RWPE2 (cell line): Measurements from ENCODE around the gene USP48.

Source experiments
- ATAC-seq: fragments of 200-7000 bp; cut with Tn5 transposase; 3 replicates; pipeline ENCODE4 v1.9.1; 2021; ENCODE audit warnings: low read depth
- DNase-seq: peaks from one replicate; pipeline ENCODE4 v3.0.0-alpha.2; 2020; ENCODE audit warnings: low spot score
- H3K27ac ChIP-seq: fragments of 450-650 bp; 2 replicates; pipeline ENCODE4 v1.5.1; 2017; ENCODE audit warnings: mild to moderate bottlenecking; ENCODE audit not compliant: poor library complexity, severe bottlenecking
- H3K27me3 ChIP-seq: fragments of 250-450 bp; sonication (Bioruptor Pico); 2 replicates; pipeline ENCODE4 v1.5.1; 2021; ENCODE audit warnings: mild to moderate bottlenecking, moderate library complexity; ENCODE audit not compliant: insufficient read depth, poor library complexity, severe bottlenecking
- H3K36me3 ChIP-seq: fragments of 250-450 bp; sonication (Bioruptor Pico); 2 replicates; pipeline ENCODE4 v1.5.1; 2020; ENCODE audit warnings: low read depth, mild to moderate bottlenecking, moderate library complexity
- H3K4me1 ChIP-seq: fragments of 250-450 bp; sonication (Bioruptor Pico); 2 replicates; pipeline ENCODE4 v1.5.1; 2021; ENCODE audit warnings: mild to moderate bottlenecking, moderate library complexity; ENCODE audit not compliant: insufficient read depth, poor library complexity, severe bottlenecking
- H3K4me3 ChIP-seq: fragments of 250-450 bp; sonication (Bioruptor Pico); 2 replicates; pipeline ENCODE4 v1.5.1; 2021; ENCODE audit warnings: mild to moderate bottlenecking, moderate library complexity; ENCODE audit not compliant: severe bottlenecking
- H3K9me3 ChIP-seq: fragments of 250-450 bp; sonication (Bioruptor Pico); 2 replicates; pipeline ENCODE4 v1.5.1; 2021; ENCODE audit warnings: mild to moderate bottlenecking, moderate library complexity; ENCODE audit not compliant: severe bottlenecking
- TF ChIP-seq, protein P1 (sequence below): fragments of 450-650 bp; IDR thresholded peaks from one replicate; pipeline ENCODE4 v1.5.1; 2017; ENCODE audit warnings: mild to moderate bottlenecking, moderate library complexity; ENCODE audit not compliant: poor library complexity, severe bottlenecking

The USP48 gene

DNA sequence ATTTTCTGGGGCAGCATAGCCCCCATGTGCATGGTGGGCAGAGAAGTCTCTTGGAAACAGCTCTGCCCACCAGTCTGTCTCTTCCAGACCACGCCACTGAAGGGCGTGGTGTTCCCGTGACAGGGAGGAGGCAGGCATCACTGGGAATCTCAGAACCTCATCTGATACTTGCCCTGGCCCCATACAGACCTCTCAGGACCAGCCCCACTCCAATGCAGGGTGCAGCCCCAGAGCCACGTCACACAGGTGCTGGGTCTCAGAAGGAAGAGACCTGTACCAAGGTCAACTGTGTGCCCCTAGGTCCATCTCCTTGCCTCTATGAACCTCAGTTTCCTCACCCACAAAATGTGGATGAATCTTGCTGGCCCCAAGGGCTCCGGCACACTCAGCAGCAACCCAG is 121.1 kb downstream of the USP48 start:
- peaks cover 3% of the 10 kb centered on the region for H3K27me3 ChIP-seq
- no peaks in the 10 kb centered on the region for H3K36me3 ChIP-seq
- H3K4me1 ChIP-seq = no peaks in the 10 kb centered on the region
- ATAC-seq (no peak), DNase-seq (no peak)
- no peaks in the 10 kb centered on the region for H3K9me3 ChIP-seq
- TF ChIP-seq, protein P1, sequence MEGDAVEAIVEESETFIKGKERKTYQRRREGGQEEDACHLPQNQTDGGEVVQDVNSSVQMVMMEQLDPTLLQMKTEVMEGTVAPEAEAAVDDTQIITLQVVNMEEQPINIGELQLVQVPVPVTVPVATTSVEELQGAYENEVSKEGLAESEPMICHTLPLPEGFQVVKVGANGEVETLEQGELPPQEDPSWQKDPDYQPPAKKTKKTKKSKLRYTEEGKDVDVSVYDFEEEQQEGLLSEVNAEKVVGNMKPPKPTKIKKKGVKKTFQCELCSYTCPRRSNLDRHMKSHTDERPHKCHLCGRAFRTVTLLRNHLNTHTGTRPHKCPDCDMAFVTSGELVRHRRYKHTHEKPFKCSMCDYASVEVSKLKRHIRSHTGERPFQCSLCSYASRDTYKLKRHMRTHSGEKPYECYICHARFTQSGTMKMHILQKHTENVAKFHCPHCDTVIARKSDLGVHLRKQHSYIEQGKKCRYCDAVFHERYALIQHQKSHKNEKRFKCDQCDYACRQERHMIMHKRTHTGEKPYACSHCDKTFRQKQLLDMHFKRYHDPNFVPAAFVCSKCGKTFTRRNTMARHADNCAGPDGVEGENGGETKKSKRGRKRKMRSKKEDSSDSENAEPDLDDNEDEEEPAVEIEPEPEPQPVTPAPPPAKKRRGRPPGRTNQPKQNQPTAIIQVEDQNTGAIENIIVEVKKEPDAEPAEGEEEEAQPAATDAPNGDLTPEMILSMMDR = no peak
- no peak overlapping the region for H3K4me3 ChIP-seq
- no peak overlapping the region for H3K27ac ChIP-seq

DNA sequence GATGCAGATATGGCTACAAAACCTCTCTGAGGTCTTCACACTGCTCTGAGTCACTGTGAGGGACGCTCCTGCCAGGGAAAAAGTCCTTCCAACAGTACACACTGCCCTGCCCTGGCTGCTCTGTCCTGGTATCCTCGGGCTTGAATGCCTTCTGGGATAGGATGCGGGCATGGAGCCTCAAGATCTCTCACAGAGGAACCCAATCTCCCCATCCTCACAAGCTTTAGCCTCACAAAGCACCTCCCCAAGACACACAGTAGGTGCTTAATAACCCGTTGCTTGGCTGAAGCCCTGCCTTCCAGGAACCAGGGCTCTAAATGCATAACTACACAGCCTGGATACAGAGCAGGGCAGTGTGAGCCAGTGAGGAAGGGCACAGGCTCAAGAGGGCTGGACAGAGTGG is 123.0 kb downstream of the USP48 start:
- DNase-seq (no peak), ATAC-seq (no peak)
- H3K27ac ChIP-seq = no peak overlapping the region
- H3K4me3 ChIP-seq = no peak overlapping the region
- H3K4me1 ChIP-seq = no peaks in the 10 kb centered on the region
- no peaks in the 10 kb centered on the region for H3K9me3 ChIP-seq
- TF ChIP-seq, protein P1 = no peak
- H3K27me3 ChIP-seq = peaks cover 3% of the 10 kb centered on the region
- H3K36me3 ChIP-seq = no peaks in the 10 kb centered on the region

DNA sequence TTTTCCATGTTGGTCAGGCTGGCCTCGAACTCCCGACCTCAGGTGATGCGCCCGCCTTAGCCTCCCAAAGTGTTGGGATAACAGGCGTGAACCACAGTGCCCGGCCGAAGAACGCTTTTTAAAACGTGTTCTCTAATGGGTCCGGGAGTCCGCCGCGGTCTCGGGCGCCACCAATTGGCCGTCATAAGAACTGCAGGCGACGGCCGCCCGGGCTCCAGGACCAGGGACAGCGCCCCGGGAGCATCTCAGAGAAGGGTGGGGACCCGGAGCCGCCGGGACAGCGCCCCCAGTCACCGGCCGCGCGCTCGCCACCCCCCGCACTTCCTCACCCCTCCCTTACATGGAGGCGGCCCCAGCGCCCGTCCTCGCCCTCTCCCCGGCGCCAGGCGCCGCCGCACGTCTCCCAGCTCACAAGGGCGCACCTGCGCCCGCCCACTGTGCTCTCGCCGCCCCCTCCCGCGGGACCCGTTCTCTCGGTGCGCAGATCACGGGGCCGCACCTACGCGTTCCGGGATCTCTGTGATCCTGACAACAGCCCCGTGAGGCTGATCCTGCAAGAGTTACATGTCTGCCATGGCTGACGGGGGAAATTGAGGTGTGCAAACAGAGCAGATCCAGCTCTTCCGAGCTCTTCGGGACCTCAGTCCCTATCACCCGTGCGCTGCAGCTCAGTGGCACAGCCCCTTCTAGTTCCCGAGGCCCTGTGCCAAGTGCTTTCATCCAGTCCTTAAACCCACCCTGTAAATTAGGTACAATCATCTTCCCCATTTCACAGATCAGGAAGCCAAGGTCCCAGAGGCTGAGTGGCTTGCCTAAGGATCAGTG is 123.6 kb downstream of the USP48 start:
- Histone ChIP-seq H3K4me1 (no peaks in the 10 kb centered on the region), H3K4me3 (no peak overlapping the region), H3K27me3 (peaks cover 3% of the 10 kb centered on the region), H3K27ac (no peak overlapping the region), H3K36me3 (no peaks in the 10 kb centered on the region), H3K9me3 (no peaks in the 10 kb centered on the region)
- ATAC-seq (peak; percentile 63), DNase-seq (no peak)
- TF ChIP-seq, protein P1 = peak; percentile 96

DNA sequence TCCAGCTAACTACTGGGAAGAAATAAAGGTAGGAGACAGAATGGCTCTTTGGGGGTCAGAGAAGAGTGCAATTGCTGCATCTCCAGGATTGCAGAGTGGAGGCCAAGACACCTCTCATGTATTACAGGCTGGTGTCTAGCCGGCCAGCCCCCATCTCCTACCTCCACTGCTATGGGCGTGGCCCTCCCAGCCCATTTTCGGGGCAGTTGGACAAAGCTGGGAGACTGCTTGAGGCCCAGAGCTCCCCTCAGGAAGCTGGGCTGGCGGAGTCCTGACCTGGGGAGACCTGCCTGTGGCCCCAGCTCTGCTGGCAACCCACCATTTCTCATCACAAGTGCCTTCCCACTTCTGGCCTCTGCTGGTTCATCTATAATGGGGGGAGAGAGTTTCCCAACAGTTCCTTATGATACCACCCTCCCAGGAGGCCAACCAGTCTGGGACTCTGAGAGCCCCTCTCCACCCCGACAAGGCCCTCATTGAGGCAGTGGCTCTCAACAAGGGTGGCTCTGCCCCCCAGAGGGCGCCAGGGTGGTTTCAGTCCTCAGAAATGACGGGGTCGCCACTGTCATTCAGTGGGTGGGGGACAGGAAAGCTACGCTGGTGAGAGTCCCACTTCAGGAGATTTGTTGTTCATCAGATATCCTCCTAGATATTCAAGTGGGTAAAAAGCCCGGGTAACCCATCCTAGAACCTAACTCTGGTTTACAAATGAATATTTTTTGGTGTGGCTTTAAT is 125.3 kb downstream of the USP48 start:
- no peaks in the 10 kb centered on the region for H3K36me3 ChIP-seq
- peaks cover 3% of the 10 kb centered on the region for H3K27me3 ChIP-seq
- H3K27ac ChIP-seq = no peak overlapping the region
- DNase-seq (no peak), ATAC-seq (no peak)
- TF ChIP-seq, protein P1 = no peak
- no peaks in the 10 kb centered on the region for H3K4me1 ChIP-seq
- no peak overlapping the region for H3K4me3 ChIP-seq
- H3K9me3 ChIP-seq = no peaks in the 10 kb centered on the region
